Testis (tissue), 3 donors: ENCODE measurements around the gene STAG1. TPM values are rescaled to one million over a fixed set of nuclear protein-coding genes. Genes with fewer than 3 reads are reported as not detected.
"Not testable (repeated sequence)": the region's sequence is repeated elsewhere in the genome, so short reads cannot be mapped to it uniquely, and the experiment has no call there.

Experiments
- DNase-seq: peaks from one replicate; pipeline ENCODE4 v3.0.0-alpha.2; 2019
- H3K27ac ChIP-seq, 2 donors: fragments of 200-600 bp; sonication (generic); one replicate each; pipeline ENCODE4 v1.5.1; 2019
- H3K27me3 ChIP-seq: fragments of 200-600 bp; sonication (generic); one replicate; pipeline ENCODE4 v1.5.1; 2019
- H3K36me3 ChIP-seq: fragments of 200-600 bp; sonication (generic); one replicate; pipeline ENCODE4 v1.5.1; 2017; ENCODE audit warnings: low read depth; ENCODE audit errors: missing control alignments
- H3K4me1 ChIP-seq: fragments of 200-600 bp; sonication (generic); one replicate; pipeline ENCODE4 v1.5.1; 2019
- H3K4me3 ChIP-seq, 2 donors: fragments of 200-600 bp; sonication (generic); one replicate each; pipeline ENCODE4 v1.5.1; 2017 to 2019
- H3K9me3 ChIP-seq: fragments of 200-600 bp; sonication (generic); one replicate; pipeline ENCODE4 v1.5.1; 2017
- CTCF ChIP-seq, 3 experiments: fragments of 450-650 bp in 2 of 3; fragments of 200-600 bp in 1 of 3; sonication (generic) in 1 of 3; IDR thresholded peaks; one replicate each; pipeline ENCODE4 v1.5.1; 2016 to 2019; ENCODE audit warnings: antibody characterized with exemption in 3 of 3, mild to moderate bottlenecking in 2 of 3, moderate library complexity in 1 of 3
- POLR2A ChIP-seq: fragments of 450-650 bp; IDR thresholded peaks from one replicate; pipeline ENCODE4 v1.6.1; 2017; ENCODE audit warnings: antibody characterized with exemption, mild to moderate bottlenecking, moderate library complexity
- WGBS, 2 donors: methylation state at CpG; one replicate each; pipeline ENCODE4 v1.1.5; 2018; 5-methylcytosine and 5-hydroxymethylcytosine counted together
- intact Hi-C: fragments of 100-400 bp; cut with DNase I; formaldehyde crosslinking; loops from one replicate; pipeline ENCODE4 v1.15.1; 2023; ENCODE audit warnings: low total_unique reads
- polyA plus RNA-seq: library from polyadenylated mRNA; stranded (reverse); fragments of 350-450 nt; fragmentation: Illumina TruSeq; extraction: RNeasy Lipid Tissue Mini Kit (QIAGEN cat#74804); gene quantifications from one replicate; pipeline ENCODE4 v1.2.3, GENCODE V29; 2014; ENCODE audit warnings: low read depth, low replicate concordance; ENCODE audit not compliant: insufficient read depth
- total RNA-seq, 2 donors: library from RNA; depleted of rRNA; stranded (reverse); fragments of >200 nt; gene quantifications; one replicate each; pipeline ENCODE4 v1.2.3, GENCODE V29; 2016

Gene STAG1
- total and polyA plus RNA-seq, 3 donors from 2014 or later: 14.3 to 45.3 (median 40.2) TPM

DNA sequence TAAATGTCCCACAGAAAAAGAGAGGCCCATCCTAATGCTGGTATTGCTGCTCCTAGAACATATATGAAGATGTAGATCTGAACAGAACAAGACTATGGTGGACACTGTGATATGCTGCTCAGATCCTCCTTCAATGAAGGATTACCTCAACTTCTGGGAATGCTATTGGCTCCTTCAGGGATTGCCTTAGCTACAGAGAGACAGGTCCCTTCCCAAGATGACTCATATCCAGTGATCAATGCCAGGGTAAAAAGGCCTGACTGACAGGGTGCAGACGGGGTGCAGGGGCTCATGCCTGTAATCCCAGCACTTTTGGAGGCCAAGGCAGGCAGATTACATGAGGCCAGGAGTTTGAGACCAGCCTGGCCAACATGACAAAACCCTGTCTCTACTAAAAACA is 20.5 kb upstream of the STAG1 start:
- TF ChIP-seq CTCF (IDR thresholded peaks at IDR 0.05): no peak
- TF ChIP-seq POLR2A: no peak
- no peak overlapping the region for H3K4me3 ChIP-seq
- intact Hi-C loops: no loop called here
- H3K27me3 ChIP-seq: no peaks in the 10 kb centered on the region
- H3K9me3 ChIP-seq: no peaks in the 10 kb centered on the region
- H3K36me3 ChIP-seq: no peaks in the 10 kb centered on the region
- H3K27ac ChIP-seq: no peak overlapping the region
- no peaks in the 10 kb centered on the region for H3K4me1 ChIP-seq
- no peak for DNase-seq
- 85 to 89% methylated on average over 1 of the region's 1 CpG for WGBS, 2 donors

GRCh38 chr3:136758160-136759102 is 6.3 kb upstream of the STAG1 start:
- H3K27ac ChIP-seq, H3K4me1 ChIP-seq, H3K4me3 ChIP-seq, H3K9me3 ChIP-seq, DNase-seq, H3K27me3 ChIP-seq, H3K36me3 ChIP-seq: not testable (repeated sequence)
- intact Hi-C loops: loop anchor here (10.0 kb wide), 1 partner anchor 256 kb away; no protein-coding TSS in a partner anchor
- 89 to 90% methylated on average over 20 of the region's 20 CpGs for WGBS, 2 donors
- TF ChIP-seq CTCF (IDR thresholded peaks at IDR 0.05): peak in 1 of 3 experiments; percentile 40

DNA sequence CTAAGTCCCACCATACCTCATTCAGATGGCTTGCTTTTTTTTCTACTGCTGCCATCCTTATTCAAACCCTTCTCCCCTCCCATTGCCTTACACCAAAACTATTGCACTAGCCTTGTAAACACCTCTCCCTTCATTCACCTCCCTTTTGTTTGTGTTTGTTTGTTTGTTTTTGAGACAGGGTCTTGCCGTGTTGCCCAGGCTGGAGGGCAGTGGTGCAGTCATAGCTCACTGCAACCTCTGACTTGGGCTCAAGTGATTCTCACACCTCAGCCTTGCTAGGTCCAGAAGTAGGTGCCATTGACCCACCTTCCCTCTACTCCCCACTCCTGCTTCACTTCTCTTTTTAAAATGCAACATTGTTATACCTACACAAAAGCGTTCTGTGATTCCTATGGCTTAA is 3.0 kb upstream of the STAG1 start:
- H3K36me3 ChIP-seq: no peaks in the 10 kb centered on the region
- peaks cover 13% of the 10 kb centered on the region for H3K4me1 ChIP-seq
- intact Hi-C loops: loop anchor here (10.0 kb wide), 1 partner anchor 260 kb away; no protein-coding TSS in a partner anchor
- TF ChIP-seq CTCF (IDR thresholded peaks at IDR 0.05) (no peak), POLR2A (no peak)
- H3K27ac ChIP-seq: peak overlapping the region in 1 of 2 donors; percentile 100
- H3K27me3 ChIP-seq: no peaks in the 10 kb centered on the region
- H3K4me3 ChIP-seq: no peak overlapping the region
- no peak for DNase-seq
- WGBS, 2 donors: 66 to 79% methylated on average over 2 of the region's 2 CpGs
- H3K9me3 ChIP-seq: no peaks in the 10 kb centered on the region

GRCh38 chr3:136753326-136753939 is 1.3 kb upstream of the STAG1 start:
- Histone ChIP-seq H3K36me3 (no peaks in the 10 kb centered on the region), H3K4me1 (peaks cover 30% of the 10 kb centered on the region), H3K4me3 (peak overlapping the region; percentile 90 to 94), H3K27ac (peak overlapping the region; percentile 99 to 100), H3K27me3 (no peaks in the 10 kb centered on the region), H3K9me3 (no peaks in the 10 kb centered on the region)
- TF ChIP-seq CTCF (IDR thresholded peaks at IDR 0.05) (no peak), POLR2A (no peak)
- intact Hi-C loops: loop anchor here (5.0 to 10.0 kb wide), 3 partner anchors 261 to 676 kb away; no protein-coding TSS in a partner anchor
- WGBS, 2 donors: 29 to 37% methylated on average over 11 of the region's 11 CpGs
- DNase-seq: no peak
